GM10266 (cell line): ENCODE data around the gene CISD3.

Experiments used
- DNase-seq: peaks from one replicate; pipeline ENCODE4 v3.0.0; 2012; ENCODE audit errors: extremely low spot score
- CTCF ChIP-seq: IDR thresholded peaks from 2 replicates; pipeline ENCODE4 v1.5.1; 2012; ENCODE audit warnings: mild to moderate bottlenecking, low read depth; ENCODE audit not compliant: control insufficient read depth, insufficient read depth; ENCODE audit errors: missing control alignments

CISD3 gene

DNA sequence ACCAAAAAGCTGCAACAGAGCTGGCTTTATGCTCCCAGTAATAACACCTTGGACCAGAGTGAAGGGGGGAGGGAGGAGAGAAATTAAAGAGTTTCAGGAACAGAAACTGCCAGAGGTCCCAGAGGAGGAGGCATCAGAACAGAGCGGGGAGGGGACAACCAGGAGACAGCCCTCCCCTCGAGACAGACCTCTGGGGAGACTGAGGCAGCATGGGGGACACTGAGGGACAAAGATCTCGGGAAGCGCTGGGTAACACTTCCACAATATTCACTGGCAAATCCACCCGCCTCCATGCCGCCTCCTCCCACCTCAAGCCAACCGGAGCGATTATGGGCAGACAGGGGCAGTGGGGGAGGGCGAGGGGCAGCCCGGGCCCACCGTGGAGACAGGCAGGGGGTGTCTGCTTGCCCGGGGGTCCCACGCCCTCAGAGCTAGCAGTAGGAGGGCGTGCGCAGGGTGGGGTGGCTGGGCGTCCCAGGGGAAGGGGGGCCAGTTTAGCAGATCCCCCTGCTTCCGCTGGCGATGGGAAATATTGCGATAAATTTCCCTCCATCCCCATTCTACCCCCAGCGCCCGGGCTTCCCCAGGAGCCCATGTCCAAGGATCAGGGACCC, 16.8 kb downstream of the CISD3 start:
- no peak for TF ChIP-seq CTCF
- no peak for DNase-seq

GRCh38 chr17:38747463-38748148, 17.5 kb downstream of the CISD3 start:
- TF ChIP-seq CTCF, result peak; percentile 40
- peak; percentile 70 for DNase-seq

DNA sequence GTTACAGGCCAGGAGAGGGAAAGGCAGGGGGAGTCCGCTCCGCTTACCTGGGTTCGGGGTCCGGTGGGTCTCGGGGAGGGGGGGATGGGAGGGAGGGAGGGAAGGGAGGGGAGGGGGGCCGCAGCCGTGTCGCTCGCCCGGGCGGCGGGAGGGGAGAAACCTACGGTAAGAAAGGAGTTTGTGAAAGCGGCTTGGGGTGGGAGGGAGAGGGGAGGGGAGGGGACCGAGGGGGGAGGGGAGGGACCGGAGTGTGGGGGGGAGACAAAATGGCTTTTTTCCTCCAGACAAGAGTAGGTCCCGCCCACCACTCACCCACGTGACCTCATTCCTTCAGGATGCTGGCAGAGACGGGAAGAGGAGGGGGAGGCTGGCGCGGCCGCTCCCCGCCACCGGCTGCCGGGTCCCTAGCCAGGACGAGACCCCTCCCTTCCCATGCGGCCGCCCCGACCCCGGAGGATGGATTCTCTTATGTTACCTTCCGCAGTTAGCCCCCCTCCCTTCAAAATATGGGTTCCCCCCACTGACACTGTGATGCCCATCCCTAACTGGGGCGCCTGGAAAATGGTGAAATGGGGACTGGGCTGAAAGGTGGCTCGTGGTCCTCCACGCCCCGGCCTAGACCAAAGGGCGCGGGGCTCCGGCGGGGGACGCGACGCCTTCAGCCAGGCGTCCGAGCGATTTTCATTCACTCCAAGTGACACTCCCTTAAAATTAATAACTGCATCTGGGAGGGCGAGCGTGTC, 18.2 kb downstream of the CISD3 start, which contains the start of gene PCGF2:
TSS of gene PCGF2 (minus strand) at position 188 of the 743 bp plus-strand sequence. CDS start 7,934 bp downstream, outside the sequence.
- DNase-seq, result peak; percentile 77
- TF ChIP-seq CTCF, result no peak

- no peak for TF ChIP-seq CTCF
Observed at GRCh38 chr17:38748892-38749222, 18.7 kb downstream of the CISD3 start.

GRCh38 chr17:38749223-38750043, 19.3 kb downstream of the CISD3 start:
- peak; percentile 67 for DNase-seq

More at GRCh38 chr17:38748892-38749222, 18.7 kb downstream of the CISD3 start:
- no peak for DNase-seq

DNA sequence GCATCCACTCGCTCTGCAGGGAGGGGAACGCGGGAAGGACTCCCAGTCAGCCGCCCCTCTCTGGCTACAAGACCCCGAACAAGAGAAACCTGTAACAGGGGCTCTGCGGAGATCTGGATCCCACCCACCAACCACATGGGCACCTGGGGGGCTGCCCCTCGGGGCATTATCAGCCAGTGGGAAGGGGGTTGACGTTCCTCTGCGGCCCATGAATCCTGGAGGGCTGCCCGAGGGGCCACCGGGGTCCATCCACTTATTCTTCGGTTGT, 19.8 kb downstream of the CISD3 start:
- no peak for TF ChIP-seq CTCF
- no peak for DNase-seq

More at GRCh38 chr17:38749223-38750043, 19.3 kb downstream of the CISD3 start:
- TF ChIP-seq CTCF, result no peak
